HTERT RPE-1 (cell line): Measurements from ENCODE around the gene INAFM2.

Source experiments
- in situ Hi-C: fragments of 300-500 bp; cut with MboI; formaldehyde crosslinking; loops from 4 replicates; pipeline ENCODE4 v1.14.3; 2020; ENCODE audit warnings: low sequenced_read_pairs

INAFM2 gene

GRCh38 chr15:40323239-40323952 is at the start of gene INAFM2:
Gene INAFM2 (plus strand): TSS chr15:40323692. CDS start chr15:40324056, 364 bp downstream.
- in situ Hi-C loops = no loop called here

GRCh38 chr15:40274350-40275274 is 48.9 kb upstream of the INAFM2 start:
- in situ Hi-C loops = no loop called here

GRCh38 chr15:40275523-40275922 is 48.0 kb upstream of the INAFM2 start:
- in situ Hi-C loops = no loop called here

GRCh38 chr15:40275954-40276353 is 47.5 kb upstream of the INAFM2 start:
- in situ Hi-C loops = no loop called here

GRCh38 chr15:40276927-40277326 is 46.6 kb upstream of the INAFM2 start:
- in situ Hi-C loops = no loop called here

GRCh38 chr15:40277471-40277870 is 46.0 kb upstream of the INAFM2 start:
- in situ Hi-C loops = no loop called here

GRCh38 chr15:40278026-40278425 is 45.5 kb upstream of the INAFM2 start:
- in situ Hi-C loops = no loop called here

DNA sequence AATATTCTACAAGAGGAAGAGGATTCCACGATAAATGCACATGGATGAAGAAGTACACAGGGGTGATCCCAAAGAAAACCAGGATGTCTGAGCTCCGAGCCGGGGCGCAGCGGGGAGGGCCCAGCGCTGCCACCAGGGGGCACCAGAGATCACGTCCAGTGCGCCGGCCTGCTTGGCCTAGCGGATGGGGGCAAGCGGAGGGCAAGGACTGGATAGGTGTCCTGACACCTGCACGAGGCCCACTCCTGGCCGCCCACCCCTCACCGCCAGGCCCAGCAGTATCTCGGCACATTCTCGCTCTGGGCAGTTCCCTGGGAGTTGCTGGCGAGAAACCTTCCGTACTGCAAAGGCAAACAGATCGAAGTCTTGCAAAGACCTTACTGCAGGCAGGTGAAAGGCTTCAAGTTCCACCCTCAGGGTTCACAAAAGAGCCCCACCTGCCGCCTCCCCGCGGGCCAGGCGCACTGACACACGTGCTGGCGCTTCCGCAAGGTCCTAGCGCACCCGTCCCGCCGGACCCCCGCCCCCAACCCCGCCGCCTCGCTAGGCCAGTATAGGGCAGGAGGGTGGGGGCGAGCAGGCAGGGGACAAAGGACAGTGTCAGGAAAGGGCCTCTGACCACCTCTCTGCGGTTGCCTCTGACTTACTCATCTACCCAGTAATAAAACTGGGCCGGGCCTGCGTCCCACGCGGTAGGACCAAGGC is 43.9 kb upstream of the INAFM2 start:
- in situ Hi-C loops = no loop called here

GRCh38 chr15:40280260-40281056 is 43.0 kb upstream of the INAFM2 start:
- in situ Hi-C loops = no loop called here

- in situ Hi-C loops = no loop called here
Observed at GRCh38 chr15:40281057-40281800, 42.3 kb upstream of the INAFM2 start.

DNA sequence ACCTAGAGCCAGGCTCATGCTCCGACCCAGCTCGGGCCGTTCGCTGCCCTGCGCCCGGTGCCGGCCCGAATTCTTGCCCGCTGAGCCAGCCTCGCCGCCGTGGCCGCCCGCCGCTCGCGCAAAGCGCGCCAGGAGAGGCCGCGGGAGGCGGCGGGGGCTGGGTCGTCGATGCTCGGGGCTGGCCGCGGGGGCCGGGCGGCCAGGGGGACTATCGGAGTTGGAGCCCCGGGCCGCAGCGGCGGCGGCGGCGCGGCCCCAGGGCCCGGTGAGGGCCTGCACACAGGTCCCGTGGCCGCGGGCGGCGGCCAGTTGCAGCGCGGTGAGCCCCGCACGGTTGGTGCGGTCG is 41.7 kb upstream of the INAFM2 start:
- in situ Hi-C loops = no loop called here

DNA sequence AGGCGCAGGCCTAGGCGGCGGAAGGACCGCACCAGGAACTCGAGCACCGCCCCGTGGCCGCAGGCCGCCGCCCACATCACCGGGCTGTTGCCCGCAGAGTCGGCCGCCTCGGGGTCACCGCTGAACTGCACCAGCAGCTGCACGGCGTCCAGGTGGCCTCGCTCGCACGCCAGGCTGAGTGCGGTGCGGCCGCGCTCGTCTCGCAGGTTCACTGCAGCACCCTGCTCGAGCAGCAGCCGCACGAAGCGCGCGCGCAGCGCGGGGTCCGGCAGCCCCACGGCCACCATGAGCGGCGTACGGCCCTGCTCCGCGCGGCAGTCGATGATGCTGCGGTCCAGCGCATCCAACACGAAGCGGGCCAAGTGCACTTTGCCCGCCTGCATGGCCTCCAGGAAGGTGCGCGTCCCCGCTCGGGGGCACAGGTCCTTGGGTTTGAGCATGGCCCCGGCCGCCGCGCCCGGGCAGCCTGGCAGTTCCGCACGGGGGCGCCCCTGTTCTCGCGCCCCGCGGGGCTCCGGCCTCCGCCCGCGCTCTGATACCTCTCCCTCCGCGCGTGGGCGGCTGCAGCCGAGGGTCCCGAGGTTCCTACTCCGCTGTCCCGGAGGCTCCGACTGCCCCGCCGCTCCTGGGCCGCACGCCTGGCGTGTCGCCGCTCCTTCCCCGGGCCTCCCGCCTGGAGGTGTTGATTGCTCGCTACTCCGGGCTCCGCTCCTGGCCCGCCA is 41.2 kb upstream of the INAFM2 start:
- in situ Hi-C loops = no loop called here

- in situ Hi-C loops = no loop called here
Observed at GRCh38 chr15:40282869-40283614, 40.5 kb upstream of the INAFM2 start, which contains the start of gene ANKRD63. Gene ANKRD63 (minus strand): TSS chr15:40283064. CDS start chr15:40282586, 478 bp downstream.

- in situ Hi-C loops = no loop called here
Observed at GRCh38 chr15:40283615-40284300, 39.7 kb upstream of the INAFM2 start.

DNA sequence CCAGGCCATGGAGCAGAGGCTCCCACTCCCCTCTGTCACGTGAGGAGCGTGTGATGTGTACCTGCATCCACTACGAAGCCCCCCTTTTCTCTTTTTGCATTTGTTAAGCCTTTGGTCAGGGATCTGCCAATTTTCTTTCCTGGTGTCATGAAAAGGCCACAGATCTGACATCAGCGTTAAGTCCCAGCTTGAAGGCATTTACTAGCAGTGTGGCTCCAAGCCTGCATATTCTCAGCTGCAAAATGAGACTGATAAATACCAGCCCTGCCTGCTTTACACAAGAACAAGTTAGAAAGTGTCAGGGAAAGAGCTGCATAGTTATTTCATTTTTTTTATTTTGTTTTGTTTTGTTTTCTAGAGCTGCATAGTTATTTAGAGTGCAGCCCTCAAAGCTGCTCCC is 38.3 kb upstream of the INAFM2 start:
- in situ Hi-C loops = no loop called here

DNA sequence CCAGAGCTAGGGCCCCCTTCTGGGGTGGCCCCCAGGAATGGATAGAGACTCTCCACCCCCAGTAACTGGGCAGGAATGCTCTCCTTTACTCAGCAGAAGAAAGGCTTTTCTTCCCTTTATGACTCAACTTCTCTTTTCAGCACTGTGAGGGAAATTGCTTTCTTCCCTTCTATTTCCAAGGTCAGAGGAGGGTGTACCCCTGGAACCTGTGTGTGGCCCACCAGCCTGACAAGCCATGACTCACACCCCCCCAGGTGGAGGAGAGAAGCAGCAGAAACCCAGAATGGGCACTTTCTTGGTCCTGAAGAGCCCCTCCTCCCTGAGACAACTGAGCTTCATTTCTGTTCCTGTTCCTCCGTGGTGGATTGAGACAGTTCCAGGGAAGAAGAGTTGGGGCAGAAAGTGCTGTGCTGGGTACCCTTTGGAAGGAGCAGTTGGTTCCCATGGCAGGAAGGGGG is 37.9 kb upstream of the INAFM2 start:
- in situ Hi-C loops = no loop called here

GRCh38 chr15:40286061-40286532 is 37.4 kb upstream of the INAFM2 start:
- in situ Hi-C loops = no loop called here

DNA sequence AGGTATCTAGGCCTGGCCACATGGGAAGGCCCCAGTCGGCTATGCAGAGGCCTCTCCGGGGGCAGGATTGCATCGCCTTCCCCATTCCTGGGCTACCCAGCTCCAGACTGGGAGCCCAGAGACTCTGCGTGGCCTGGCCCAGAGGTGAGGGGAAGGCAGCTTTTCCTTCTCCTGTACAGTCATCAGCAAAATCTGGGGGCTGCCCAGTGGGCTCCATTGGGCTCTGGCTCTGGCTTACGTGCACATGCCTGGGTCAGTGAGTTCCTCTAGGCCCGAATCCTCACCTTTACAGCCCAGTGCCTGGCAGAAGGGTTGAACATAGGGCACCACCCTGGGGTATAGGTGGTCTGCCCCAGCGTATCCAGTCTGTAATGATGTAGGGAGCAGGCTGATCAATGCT is 36.7 kb upstream of the INAFM2 start:
- in situ Hi-C loops = no loop called here
